Psoas muscle (tissue), 8 donors: ENCODE data around the gene LRP1. TPM values are rescaled to one million over a fixed set of nuclear protein-coding genes. Genes with fewer than 3 reads are reported as not detected.

ENCODE experiments used
- ATAC-seq, 4 donors: fragments of 200-7000 bp; cut with Tn5 transposase; one replicate each; pipeline ENCODE4 v1.9.1; 2020; ENCODE audit warnings: moderate library complexity in 3 of 4, mild to moderate bottlenecking in 2 of 4
- DNase-seq, 2 donors: peaks; one replicate each; pipeline ENCODE4 v3.0.0-alpha.2; 2020
- H3K27ac ChIP-seq: fragments of 200-600 bp; one replicate; pipeline ENCODE4 v1.8.0; 2022
- H3K27me3 ChIP-seq, 3 donors: fragments of 200-600 bp in 1 of 3; one replicate each; pipeline versions ENCODE4 v1.6.1 to v1.8.0; 2013 to 2022; ENCODE audit warnings: low read length in 2 of 3, mild to moderate bottlenecking in 2 of 3, moderate library complexity in 1 of 3; ENCODE audit not compliant: insufficient read depth in 3 of 3
- H3K36me3 ChIP-seq, 2 donors: fragments of 200-600 bp in 1 of 2; one replicate each; pipeline versions ENCODE4 v1.6.1 to v1.8.0; 2013 to 2022; ENCODE audit warnings: low read depth in 1 of 2, mild to moderate bottlenecking in 1 of 2, moderate library complexity in 1 of 2; ENCODE audit not compliant: insufficient read depth in 1 of 2
- H3K4me1 ChIP-seq: fragments of 200-600 bp; one replicate; pipeline ENCODE4 v1.8.0; 2022
- H3K4me3 ChIP-seq: fragments of 200-600 bp; one replicate; pipeline ENCODE4 v1.8.0; 2022; ENCODE audit warnings: mild to moderate bottlenecking
- H3K9me3 ChIP-seq: fragments of 200-600 bp; one replicate; pipeline ENCODE4 v1.8.0; 2022
- CTCF ChIP-seq: fragments of 200-600 bp; IDR thresholded peaks from one replicate; pipeline ENCODE4 v1.8.0; 2022; ENCODE audit warnings: antibody characterized with exemption
- WGBS, 3 donors: extraction: QIAGEN DNeasy Blood & Tissue Kit; methylation state at CpG; one replicate each; pipeline versions ENCODE4 v1.1.6 to v1.1.7; 2013; 5-methylcytosine and 5-hydroxymethylcytosine counted together
- intact Hi-C, 2 donors: fragments of 100-400 bp; cut with DNase I; formaldehyde crosslinking; loops; one replicate each; pipeline versions ENCODE4 v1.11.0 to v1.14.2; 2022
- polyA plus RNA-seq, 3 donors: library from polyadenylated mRNA; stranded (reverse); fragments of 200-250 nt; gene quantifications; one replicate each; pipeline ENCODE4 v1.2.3, GENCODE V29; 2013
- total RNA-seq, 4 donors: library from RNA; stranded (reverse); fragmentation: NEBNext Ultra II Directional in 2 of 4; extraction: Animal tissue kit (Norgen Biotek cat#: 25700) in 2 of 4; gene quantifications; one replicate each; pipeline versions ENCODE4 v1.2.1 to v1.2.4, GENCODE V29; 2021 to 2023
- donor health status: healthy with polysubstance abuse.
- donor health status: DM: no; HTN: no; CAD: no; lungs with moderate emphysema.
- donor health status: Bipolar disorder and iron deficiency.
- donor health status: healthy.
- donor health status: DM: yes; HTN: yes; CAD: no.
- donor health status: DM: no; HTN: no; CAD: no.
- donor health status: DM: no; HTN: no; CAD: no.
- donor health status: DM: yes; HTN: yes; CAD: no.

The LRP1 gene
- total and polyA plus RNA-seq, 7 donors, result 10.7 to 50.6 (median 33.1) TPM

DNA sequence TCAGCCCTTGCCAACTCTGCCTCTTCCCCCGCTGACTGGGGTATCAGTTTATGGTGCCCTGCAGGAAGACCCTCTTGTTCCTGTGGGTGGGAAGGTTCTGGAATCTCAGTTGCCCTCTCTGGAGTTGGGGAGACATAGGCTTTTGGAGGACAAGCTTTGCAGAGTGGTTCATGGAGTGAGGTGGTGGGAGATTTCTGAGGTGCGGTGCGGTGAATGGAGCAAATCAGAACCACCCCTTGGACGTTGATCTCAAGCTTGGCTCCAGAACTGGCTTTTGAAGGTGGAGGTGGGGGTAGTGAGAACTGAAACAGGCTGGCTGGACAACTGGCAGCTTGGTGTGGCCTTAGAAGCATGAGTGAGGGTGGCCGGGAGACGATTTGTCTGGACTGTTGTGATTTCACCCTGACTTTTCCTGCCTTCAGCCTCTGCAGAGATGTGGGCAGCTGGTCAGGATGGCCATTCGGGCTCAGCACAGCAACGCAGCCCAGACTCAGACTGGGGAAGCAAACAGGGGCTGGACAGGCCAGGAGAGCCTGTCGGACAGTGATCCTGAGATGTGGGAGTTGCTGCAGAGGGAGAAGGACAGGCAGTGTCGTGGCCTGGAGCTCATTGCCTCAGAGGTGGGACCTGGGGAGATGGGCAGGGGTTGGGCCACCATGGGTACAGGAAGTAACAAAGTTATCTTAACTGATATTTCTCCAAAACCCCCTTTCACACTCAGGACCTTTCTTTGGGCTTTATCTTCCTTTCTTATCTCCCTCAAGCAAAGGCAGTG, 102.3 kb downstream of the LRP1 start:
- H3K27ac ChIP-seq, result no peak overlapping the region
- TF ChIP-seq CTCF, result no peak
- DNase-seq, result no peak
- H3K36me3 ChIP-seq, result peaks cover 7 to 42% of the 10 kb centered on the region in 2 donors
- H3K9me3 ChIP-seq, result no peaks in the 10 kb centered on the region
- peaks cover 12% of the 10 kb centered on the region for H3K4me1 ChIP-seq
- peaks cover 0 to 14% (median 2%) of the 10 kb centered on the region in 3 donors for H3K27me3 ChIP-seq
- H3K4me3 ChIP-seq, result peak overlapping the region; percentile 78
- intact Hi-C loops, result no loop called here
- ATAC-seq, result no peak
- WGBS, 3 donors, result 39 to 49% (median 41%) methylated on average over 10 of the region's 10 CpGs

DNA sequence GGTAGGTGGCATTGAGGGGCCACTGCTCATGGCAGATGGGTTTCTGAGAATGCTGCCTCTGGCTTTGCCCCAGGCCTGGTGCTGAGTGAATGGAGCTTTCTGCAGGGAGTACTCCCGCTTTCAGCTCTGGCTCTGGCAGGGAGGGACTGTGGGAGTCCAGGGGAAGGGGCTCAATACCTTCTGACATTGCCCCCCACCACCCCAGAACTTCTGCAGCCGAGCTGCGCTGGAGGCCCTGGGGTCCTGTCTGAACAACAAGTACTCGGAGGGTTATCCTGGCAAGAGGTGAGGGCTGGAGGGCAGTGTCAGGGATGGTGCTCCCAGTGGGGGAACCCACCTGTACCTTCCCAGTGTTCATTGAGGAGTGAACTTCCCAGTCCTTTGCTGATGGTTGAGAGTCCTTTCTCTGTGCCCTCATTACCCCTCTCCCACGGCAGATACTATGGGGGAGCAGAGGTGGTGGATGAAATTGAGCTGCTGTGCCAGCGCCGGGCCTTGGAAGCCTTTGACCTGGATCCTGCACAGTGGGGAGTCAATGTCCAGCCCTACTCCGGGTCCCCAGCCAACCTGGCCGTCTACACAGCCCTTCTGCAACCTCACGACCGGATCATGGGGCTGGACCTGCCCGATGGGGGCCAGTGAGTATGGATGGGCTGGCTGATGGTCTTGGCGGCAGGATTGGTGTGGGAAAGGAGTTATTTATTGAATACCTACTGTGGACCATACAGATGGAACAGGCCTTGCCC, 103.2 kb downstream of the LRP1 start:
- DNase-seq (no peak), ATAC-seq (no peak)
- Histone ChIP-seq H3K36me3 (peaks cover 7 to 42% of the 10 kb centered on the region in 2 donors), H3K27me3 (peaks cover 0 to 14% (median 0%) of the 10 kb centered on the region in 3 donors), H3K9me3 (no peaks in the 10 kb centered on the region), H3K4me1 (peaks cover 12% of the 10 kb centered on the region), H3K4me3 (no peak overlapping the region), H3K27ac (no peak overlapping the region)
- 85 to 91% (median 87%) methylated on average over 13 of the region's 13 CpGs for WGBS, 3 donors
- intact Hi-C loops, result no loop called here
- no peak for TF ChIP-seq CTCF

DNA sequence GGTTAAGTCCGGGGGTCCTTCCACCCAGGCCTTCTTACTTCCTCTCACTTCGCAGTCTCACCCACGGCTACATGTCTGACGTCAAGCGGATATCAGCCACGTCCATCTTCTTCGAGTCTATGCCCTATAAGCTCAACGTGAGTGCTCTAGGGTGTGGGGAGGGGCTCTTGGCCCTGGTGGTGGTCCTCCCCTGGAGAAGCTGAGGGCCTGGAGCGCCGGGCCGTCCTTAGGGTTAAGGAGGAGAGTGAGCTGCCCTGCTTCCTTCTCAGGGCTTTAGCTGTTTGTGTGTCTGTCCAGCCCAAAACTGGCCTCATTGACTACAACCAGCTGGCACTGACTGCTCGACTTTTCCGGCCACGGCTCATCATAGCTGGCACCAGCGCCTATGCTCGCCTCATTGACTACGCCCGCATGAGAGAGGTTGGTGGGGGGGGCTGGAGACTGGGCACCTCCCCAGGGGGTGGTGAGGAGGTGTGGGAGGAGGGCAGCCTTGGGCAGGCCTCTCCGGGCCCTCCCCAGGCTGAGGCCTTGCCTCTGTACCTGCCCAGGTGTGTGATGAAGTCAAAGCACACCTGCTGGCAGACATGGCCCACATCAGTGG, 104.0 kb downstream of the LRP1 start:
- Histone ChIP-seq H3K27ac (no peak overlapping the region), H3K4me1 (peaks cover 12% of the 10 kb centered on the region), H3K9me3 (no peaks in the 10 kb centered on the region), H3K27me3 (peaks cover 0 to 12% (median 0%) of the 10 kb centered on the region in 3 donors), H3K4me3 (no peak overlapping the region), H3K36me3 (peaks cover 7 to 42% of the 10 kb centered on the region in 2 donors)
- ATAC-seq (no peak), DNase-seq (peak in 1 of 2 donors; percentile 48)
- TF ChIP-seq CTCF, result no peak
- WGBS, 3 donors, result 78 to 83% (median 81%) methylated on average over 19 of the region's 19 CpGs
- intact Hi-C loops, result no loop called here

DNA sequence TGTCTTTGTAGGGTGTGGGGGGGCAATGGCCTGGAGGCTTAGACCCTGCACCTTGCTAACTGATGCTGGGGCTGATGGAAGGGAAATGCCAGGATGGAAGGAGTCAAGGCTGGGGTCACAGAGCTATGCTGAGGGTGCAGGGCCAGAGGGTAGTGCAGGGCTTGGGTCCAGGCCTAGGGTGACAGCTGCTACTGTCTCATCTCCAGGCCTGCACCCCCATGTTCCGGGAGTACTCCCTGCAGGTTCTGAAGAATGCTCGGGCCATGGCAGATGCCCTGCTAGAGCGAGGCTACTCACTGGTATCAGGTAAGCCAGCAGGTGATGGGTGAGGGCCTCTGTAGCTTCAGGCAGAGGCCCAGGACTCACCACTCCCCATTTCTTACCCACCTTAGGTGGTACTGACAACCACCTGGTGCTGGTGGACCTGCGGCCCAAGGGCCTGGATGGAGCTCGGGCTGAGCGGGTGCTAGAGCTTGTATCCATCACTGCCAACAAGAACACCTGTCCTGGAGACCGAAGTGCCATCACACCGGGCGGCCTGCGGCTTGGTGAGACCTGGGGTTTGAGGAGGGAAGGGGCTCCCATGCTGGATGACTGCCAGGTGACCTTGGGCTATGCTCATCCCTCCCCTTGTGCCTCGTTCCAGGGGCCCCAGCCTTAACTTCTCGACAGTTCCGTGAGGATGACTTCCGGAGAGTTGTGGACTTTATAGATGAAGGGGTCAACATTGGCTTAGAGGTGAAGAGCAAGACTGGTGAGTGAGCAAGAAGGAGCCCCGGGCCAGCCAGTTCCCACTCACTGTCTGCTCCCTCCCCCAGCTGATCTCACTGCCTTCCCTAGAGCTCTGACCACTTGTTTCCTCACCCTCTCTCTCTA, 105.3 kb downstream of the LRP1 start:
- peaks cover 16% of the 10 kb centered on the region for H3K4me1 ChIP-seq
- H3K9me3 ChIP-seq, result no peaks in the 10 kb centered on the region
- WGBS, 3 donors, result 87 to 91% (median 88%) methylated on average over 14 to 15 of the region's 15 CpGs
- TF ChIP-seq CTCF, result no peak
- ATAC-seq (no peak), DNase-seq (peak; percentile 15 to 50)
- H3K4me3 ChIP-seq, result no peak overlapping the region
- peaks cover 7 to 42% of the 10 kb centered on the region in 2 donors for H3K36me3 ChIP-seq
- H3K27me3 ChIP-seq, result peaks cover 0 to 17% (median 0%) of the 10 kb centered on the region in 3 donors
- intact Hi-C loops, result no loop called here
- no peak overlapping the region for H3K27ac ChIP-seq
